Nephron progenitor cell (in vitro differentiated cells): Measurements from ENCODE around the gene DUSP16.
A peak's percentile ranks its signal among the peaks of the same experiment; 100 is the strongest.

Experiments
- DNase-seq: peaks from one replicate; pipeline ENCODE4 v3.0.0; 2021
- H3K27ac Mint-ChIP-seq: 2 replicates; pipeline ENCODE4 v1.8.0; 2021; ENCODE audit warnings: mild to moderate bottlenecking, moderate library complexity, mixed read lengths
- H3K27me3 Mint-ChIP-seq: 2 replicates; pipeline ENCODE4 v1.8.0; 2021; ENCODE audit warnings: mild to moderate bottlenecking, low read depth, mixed read lengths; ENCODE audit not compliant: poor library complexity
- H3K36me3 Mint-ChIP-seq: 2 replicates; pipeline ENCODE4 v1.8.0; 2021; ENCODE audit warnings: low read depth, mixed read lengths
- H3K4me1 Mint-ChIP-seq: 2 replicates; pipeline ENCODE4 v1.8.0; 2021; ENCODE audit warnings: mixed read lengths
- H3K4me3 Mint-ChIP-seq: 2 replicates; pipeline ENCODE4 v1.8.0; 2021; ENCODE audit warnings: mild to moderate bottlenecking, moderate library complexity, mixed read lengths
- H3K9me3 Mint-ChIP-seq: 2 replicates; pipeline ENCODE4 v1.8.0; 2021; ENCODE audit warnings: mild to moderate bottlenecking, moderate library complexity, mixed read lengths
- CTCF ChIP-seq: fragments of 200-600 bp; sonication (generic); IDR thresholded peaks from 2 replicates; pipeline ENCODE4 v1.5.0; 2021; ENCODE audit warnings: antibody characterized with exemption

The DUSP16 gene

GRCh38 chr12:12561371-12562015 lies 1.2 kb downstream of the DUSP16 start:
- Mint-ChIP-seq H3K27ac (peak overlapping the region; percentile 95), H3K4me3 (peak overlapping the region; percentile 93), H3K27me3 (peaks cover 3% of the 10 kb centered on the region), H3K9me3 (peaks cover 30% of the 10 kb centered on the region), H3K36me3 (peaks cover 29% of the 10 kb centered on the region), H3K4me1 (peaks cover 43% of the 10 kb centered on the region)
- DNase-seq, result peak; percentile 68
- no peak for TF ChIP-seq CTCF

GRCh38 chr12:12560587-12561370 lies 1.9 kb downstream of the DUSP16 start:
- Mint-ChIP-seq H3K4me3 (peak overlapping the region; percentile 93), H3K9me3 (peaks cover 29% of the 10 kb centered on the region), H3K4me1 (peaks cover 43% of the 10 kb centered on the region), H3K27ac (peak overlapping the region; percentile 95), H3K36me3 (peaks cover 30% of the 10 kb centered on the region), H3K27me3 (peaks cover 3% of the 10 kb centered on the region)
- TF ChIP-seq CTCF, result no peak
- no peak for DNase-seq

- H3K4me1 Mint-ChIP-seq, result peaks cover 46% of the 10 kb centered on the region
- H3K27me3 Mint-ChIP-seq, result no peaks in the 10 kb centered on the region
- H3K4me3 Mint-ChIP-seq, result peak overlapping the region; percentile 93
- no peak for DNase-seq
- peaks cover 19% of the 10 kb centered on the region for H3K9me3 Mint-ChIP-seq
- TF ChIP-seq CTCF, result no peak
- H3K27ac Mint-ChIP-seq, result no peak overlapping the region
- peaks cover 27% of the 10 kb centered on the region for H3K36me3 Mint-ChIP-seq
These were observed 2.9 kb downstream of the DUSP16 start for GRCh38 chr12:12559719-12560296.

GRCh38 chr12:12558291-12558690 lies 4.4 kb downstream of the DUSP16 start:
- H3K9me3 Mint-ChIP-seq, result peaks cover 10% of the 10 kb centered on the region
- H3K4me1 Mint-ChIP-seq, result peaks cover 42% of the 10 kb centered on the region
- H3K27me3 Mint-ChIP-seq, result no peaks in the 10 kb centered on the region
- no peak for DNase-seq
- TF ChIP-seq CTCF, result no peak
- H3K36me3 Mint-ChIP-seq, result peaks cover 28% of the 10 kb centered on the region
- no peak overlapping the region for H3K27ac Mint-ChIP-seq
- no peak overlapping the region for H3K4me3 Mint-ChIP-seq

GRCh38 chr12:12557733-12558132 lies 4.9 kb downstream of the DUSP16 start:
- Mint-ChIP-seq H3K27me3 (no peaks in the 10 kb centered on the region), H3K4me1 (peaks cover 38% of the 10 kb centered on the region), H3K36me3 (peaks cover 28% of the 10 kb centered on the region), H3K4me3 (no peak overlapping the region), H3K27ac (no peak overlapping the region), H3K9me3 (peaks cover 10% of the 10 kb centered on the region)
- DNase-seq, result no peak
- no peak for TF ChIP-seq CTCF
